ENCODE data around the gene RHBDD1.

GRCh38 chr2:226909836-226910235 lies 74.0 kb downstream of the RHBDD1 start:
- TF ChIP-seq CTCF (IDR thresholded peaks at IDR 0.05; ENCODE audit: low read length) (no peak), EZH2 (IDR thresholded peaks at IDR 0.05; ENCODE audit: borderline replicate concordance, low read length) (no peak)
